Activated naive CD4-positive, alpha-beta T cell treated with anti-CD3 and anti-CD28 coated beads, Interleukin-2, amount 50 U/mL, for 16 hours (primary cell): ENCODE measurements around the gene CDK14.

ENCODE experiments used
- DNase-seq: peaks from one replicate; pipeline ENCODE4 v3.0.0-alpha.2; 2020

CDK14 gene

GRCh38 chr7:91082038-91082437 is 485.9 kb downstream of the CDK14 start:
- DNase-seq: no peak

- no peak for DNase-seq
Measured at GRCh38 chr7:91082852-91083495, 486.9 kb downstream of the CDK14 start.

GRCh38 chr7:91083855-91084644 is 487.9 kb downstream of the CDK14 start:
- no peak for DNase-seq

- no peak for DNase-seq
Measured at GRCh38 chr7:91085175-91085574, 489.1 kb downstream of the CDK14 start.

GRCh38 chr7:91086200-91086599 is 490.1 kb downstream of the CDK14 start:
- no peak for DNase-seq

GRCh38 chr7:91088156-91088555 is 492.0 kb downstream of the CDK14 start:
- DNase-seq: no peak

GRCh38 chr7:91088691-91089090 is 492.6 kb downstream of the CDK14 start:
- DNase-seq: no peak

GRCh38 chr7:91089382-91089963 is 493.4 kb downstream of the CDK14 start:
- no peak for DNase-seq

- DNase-seq: no peak
Measured at GRCh38 chr7:91090684-91091083, 494.6 kb downstream of the CDK14 start.

- no peak for DNase-seq
Measured at GRCh38 chr7:91091631-91092030, 495.5 kb downstream of the CDK14 start.

- DNase-seq: no peak
Measured at GRCh38 chr7:91093181-91093580, 497.1 kb downstream of the CDK14 start.

GRCh38 chr7:91098566-91098965 is 502.4 kb downstream of the CDK14 start:
- DNase-seq: no peak

GRCh38 chr7:91103363-91103762 is 507.2 kb downstream of the CDK14 start:
- DNase-seq: no peak

- DNase-seq: no peak
Measured at GRCh38 chr7:91107460-91107859, 511.3 kb downstream of the CDK14 start.

GRCh38 chr7:91109200-91109599 is 513.1 kb downstream of the CDK14 start:
- DNase-seq: no peak

GRCh38 chr7:91112902-91113341 is 516.8 kb downstream of the CDK14 start:
- DNase-seq: no peak

- no peak for DNase-seq
Measured at GRCh38 chr7:91114232-91114631, 518.1 kb downstream of the CDK14 start.

GRCh38 chr7:91126762-91127161 is 530.6 kb downstream of the CDK14 start:
- no peak for DNase-seq

- DNase-seq: no peak
Measured at GRCh38 chr7:91127325-91127724, 531.2 kb downstream of the CDK14 start.

- DNase-seq: no peak
Measured at GRCh38 chr7:91127959-91128358, 531.8 kb downstream of the CDK14 start.

- DNase-seq: no peak
Measured at GRCh38 chr7:91128683-91129348, 532.7 kb downstream of the CDK14 start.

- no peak for DNase-seq
Measured at GRCh38 chr7:91135300-91135699, 539.2 kb downstream of the CDK14 start.

- DNase-seq: no peak
Measured at GRCh38 chr7:91135703-91136430, 539.7 kb downstream of the CDK14 start.
